CD4-positive, CD25-positive, alpha-beta regulatory T cell (primary cell): ENCODE measurements around the gene DOK1. TPM values are rescaled to one million over a fixed set of nuclear protein-coding genes. Genes with fewer than 3 reads are reported as not detected.

Source experiments
- ATAC-seq, 2 donors: fragments of 150-1000 bp; cut with Tn5 transposase; one replicate each; pipeline ENCODE4 v1.10.0; 2021; ENCODE audit warnings: low read depth in 2 of 2, moderate number of reproducible peaks in 2 of 2, moderate library complexity in 1 of 2
- DNase-seq, 3 donors: peaks; one replicate each; pipeline versions ENCODE4 v3.0.0 to v3.0.0-alpha.2; 2012 to 2022; ENCODE audit warnings: mixed read lengths in 1 of 3
- H3K27ac ChIP-seq: one replicate; pipeline ENCODE4 v1.7.0; 2013; ENCODE audit warnings: mild to moderate bottlenecking, low read length; ENCODE audit not compliant: insufficient read depth, poor library complexity, severe bottlenecking
- H3K27me3 ChIP-seq: one replicate; pipeline ENCODE4 v1.7.0; 2013; ENCODE audit warnings: low read length; ENCODE audit not compliant: control insufficient read depth, insufficient read depth
- H3K36me3 ChIP-seq: one replicate; pipeline ENCODE4 v1.7.0; 2013; ENCODE audit warnings: mild to moderate bottlenecking, low read length, moderate library complexity; ENCODE audit not compliant: control insufficient read depth, insufficient read depth
- H3K4me1 ChIP-seq: 2 replicates; pipeline ENCODE4 v1.7.0; 2013; ENCODE audit warnings: mild to moderate bottlenecking, low read length; ENCODE audit not compliant: insufficient read depth, control insufficient read depth, poor library complexity, severe bottlenecking
- H3K4me3 ChIP-seq: one replicate; pipeline ENCODE4 v1.7.0; 2013; ENCODE audit warnings: low read depth, mild to moderate bottlenecking, low read length, moderate library complexity
- H3K9me3 ChIP-seq, 2 experiments: 1 replicate in 1 of 2; 2 replicates in 1 of 2; pipeline ENCODE4 v1.7.0; 2013; ENCODE audit warnings: low read length in 2 of 2, mild to moderate bottlenecking in 1 of 2, moderate library complexity in 1 of 2; ENCODE audit not compliant: control insufficient read depth in 2 of 2
- H3K27ac Mint-ChIP-seq, 3 donors: one replicate each; pipeline ENCODE4 v1.8.0; 2020 to 2022; ENCODE audit warnings: mild to moderate bottlenecking in 3 of 3, mixed read lengths in 3 of 3, moderate library complexity in 2 of 3
- H3K27me3 Mint-ChIP-seq: one replicate; pipeline ENCODE4 v1.8.0; 2022; ENCODE audit warnings: mild to moderate bottlenecking, mixed read lengths
- H3K36me3 Mint-ChIP-seq: one replicate; pipeline ENCODE4 v1.8.0; 2020; ENCODE audit warnings: mixed read lengths
- H3K4me1 Mint-ChIP-seq, 4 donors: one replicate each; pipeline ENCODE4 v1.8.0; 2020 to 2022; ENCODE audit warnings: mixed read lengths in 4 of 4, mild to moderate bottlenecking in 1 of 4
- H3K4me3 Mint-ChIP-seq, 4 donors: one replicate each; pipeline ENCODE4 v1.8.0; 2020 to 2022; ENCODE audit warnings: mild to moderate bottlenecking in 4 of 4, mixed read lengths in 4 of 4, moderate library complexity in 3 of 4
- H3K9me3 Mint-ChIP-seq, 7 donors: one replicate each; pipeline ENCODE4 v1.8.0; 2020 to 2022; ENCODE audit warnings: mixed read lengths in 7 of 7, mild to moderate bottlenecking in 3 of 7, moderate library complexity in 2 of 7
- polyA plus RNA-seq, 4 donors: library from polyadenylated mRNA; unstranded; fragments of 300-500 nt; fragmentation: Illumina TruSeq; gene quantifications; one replicate each; pipeline ENCODE4 v1.2.3, GENCODE V29; 2021
- total RNA-seq: library from RNA; stranded (reverse); gene quantifications from one replicate; pipeline ENCODE4 v1.2.3, GENCODE V29; 2022

DOK1 gene
- total and polyA plus RNA-seq, 5 donors from 2014 or later, result 19.8 to 39.3 (median 32.4) TPM

DNA sequence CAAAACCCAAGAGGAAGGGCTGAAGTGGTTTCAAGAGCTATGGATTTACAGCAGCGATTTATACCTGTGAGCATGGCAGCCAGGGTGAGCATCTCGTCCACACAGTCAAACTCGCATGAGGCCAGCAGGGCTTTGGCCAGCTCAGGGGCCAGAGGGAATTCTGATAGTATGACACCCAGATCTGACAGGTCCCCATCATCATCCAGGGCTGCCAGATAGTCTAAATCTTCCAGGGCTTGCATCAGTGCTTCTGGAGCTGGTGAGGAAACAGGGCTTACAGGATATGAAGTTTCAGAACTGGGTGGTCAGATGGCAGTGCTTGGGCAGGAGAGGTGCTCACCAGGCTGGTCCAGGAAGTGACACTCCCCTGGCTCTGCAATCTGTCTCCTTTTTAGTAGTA, 32.0 kb upstream of the DOK1 start:
- Histone ChIP-seq H3K9me3 (no peaks in the 10 kb centered on the region), H3K27ac (no peak overlapping the region), H3K4me3 (no peak overlapping the region), H3K36me3 (peaks cover 15% of the 10 kb centered on the region), H3K4me1 (no peaks in the 10 kb centered on the region), H3K27me3 (peaks cover 28% of the 10 kb centered on the region)
- DNase-seq (no peak), ATAC-seq (no peak)
- Mint-ChIP-seq H3K36me3 (peaks cover 18% of the 10 kb centered on the region), H3K9me3 (peaks cover 0 to 7% (median 0%) of the 10 kb centered on the region in 7 donors), H3K4me1 (peaks cover 0 to 15% (median 3%) of the 10 kb centered on the region in 4 donors), H3K4me3 (peak overlapping the region in 2 of 4 donors; percentile 7 to 48), H3K27ac (no peak overlapping the region), H3K27me3 (peaks cover 51% of the 10 kb centered on the region)

DNA sequence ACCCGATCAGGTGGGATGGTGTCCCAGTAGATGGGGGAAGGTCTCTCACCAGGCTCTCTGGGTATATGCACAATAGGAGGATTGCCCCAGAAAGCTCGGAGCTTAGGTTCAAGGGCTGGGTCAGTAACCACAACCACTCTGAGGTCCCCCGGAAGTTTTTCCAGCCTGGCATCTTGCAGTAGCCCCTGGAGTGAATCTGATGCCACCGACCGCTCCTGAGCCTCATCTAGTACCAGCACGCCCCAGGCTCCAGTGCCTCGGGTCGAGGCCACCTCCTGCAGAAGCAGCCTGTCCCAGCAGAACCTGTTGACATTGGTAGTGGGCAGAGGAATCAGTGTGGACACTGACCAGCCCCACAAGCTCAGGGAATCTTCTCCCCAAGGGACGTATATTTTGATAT, 30.5 kb upstream of the DOK1 start:
- Histone ChIP-seq H3K27me3 (peaks cover 13% of the 10 kb centered on the region), H3K27ac (no peak overlapping the region), H3K4me3 (no peak overlapping the region), H3K9me3 (no peaks in the 10 kb centered on the region), H3K36me3 (peaks cover 23% of the 10 kb centered on the region), H3K4me1 (peaks cover 5% of the 10 kb centered on the region)
- Mint-ChIP-seq H3K9me3 (peaks cover 0 to 1% (median 0%) of the 10 kb centered on the region in 7 donors), H3K4me1 (peaks cover 0 to 29% (median 12%) of the 10 kb centered on the region in 4 donors), H3K27ac (no peak overlapping the region), H3K4me3 (no peak overlapping the region), H3K36me3 (peaks cover 27% of the 10 kb centered on the region), H3K27me3 (peaks cover 36% of the 10 kb centered on the region)
- ATAC-seq (no peak), DNase-seq (no peak)

DNA sequence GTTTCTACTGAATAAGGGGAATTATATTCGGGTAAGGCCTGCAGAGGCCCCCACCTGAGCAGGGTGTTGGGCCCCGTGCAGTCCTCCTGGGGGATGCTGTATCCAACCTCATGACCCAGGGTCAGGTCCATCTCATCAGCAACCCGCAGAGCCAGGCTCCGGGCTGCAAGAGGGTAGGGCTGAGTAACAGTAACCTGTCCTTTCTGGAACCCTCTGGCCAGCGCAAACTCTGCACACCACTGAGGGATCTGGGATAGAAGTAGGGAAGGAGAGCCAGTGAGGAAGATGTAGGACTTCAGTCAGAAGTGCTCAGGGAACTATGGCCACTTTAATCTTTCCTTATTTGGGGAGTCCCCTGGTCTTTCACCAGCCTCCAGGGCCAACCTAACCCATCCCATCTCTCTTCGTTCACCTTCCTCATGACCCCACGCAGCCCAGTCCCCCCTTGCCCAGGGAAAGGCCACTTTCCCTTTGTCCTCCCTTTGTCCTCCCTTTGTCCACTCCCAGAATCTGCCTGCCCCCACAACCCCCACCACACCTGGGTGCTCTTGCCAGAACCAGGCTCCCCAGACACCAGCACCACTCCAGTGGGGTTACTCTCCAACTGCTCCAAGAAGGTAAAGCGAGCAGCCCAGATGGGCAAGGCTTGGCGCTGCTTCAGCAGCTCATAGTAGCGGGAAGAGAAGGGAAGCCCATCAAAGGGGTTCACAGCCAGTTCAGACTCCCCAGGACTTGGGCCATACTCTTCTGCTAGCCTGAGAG, 29.4 kb upstream of the DOK1 start:
- ATAC-seq (no peak), DNase-seq (no peak)
- H3K4me3 ChIP-seq, result no peak overlapping the region
- peaks cover 23% of the 10 kb centered on the region for H3K36me3 ChIP-seq
- peaks cover 10% of the 10 kb centered on the region for H3K4me1 ChIP-seq
- no peak overlapping the region for H3K27ac ChIP-seq
- Mint-ChIP-seq H3K4me1 (peaks cover 0 to 31% (median 14%) of the 10 kb centered on the region in 4 donors), H3K4me3 (peak overlapping the region in 1 of 4 donors; percentile 5), H3K9me3 (peaks cover 0 to 1% (median 0%) of the 10 kb centered on the region in 7 donors), H3K36me3 (peaks cover 27% of the 10 kb centered on the region), H3K27me3 (peaks cover 24% of the 10 kb centered on the region), H3K27ac (no peak overlapping the region)
- H3K9me3 ChIP-seq, result no peaks in the 10 kb centered on the region
- H3K27me3 ChIP-seq, result peaks cover 3% of the 10 kb centered on the region

DNA sequence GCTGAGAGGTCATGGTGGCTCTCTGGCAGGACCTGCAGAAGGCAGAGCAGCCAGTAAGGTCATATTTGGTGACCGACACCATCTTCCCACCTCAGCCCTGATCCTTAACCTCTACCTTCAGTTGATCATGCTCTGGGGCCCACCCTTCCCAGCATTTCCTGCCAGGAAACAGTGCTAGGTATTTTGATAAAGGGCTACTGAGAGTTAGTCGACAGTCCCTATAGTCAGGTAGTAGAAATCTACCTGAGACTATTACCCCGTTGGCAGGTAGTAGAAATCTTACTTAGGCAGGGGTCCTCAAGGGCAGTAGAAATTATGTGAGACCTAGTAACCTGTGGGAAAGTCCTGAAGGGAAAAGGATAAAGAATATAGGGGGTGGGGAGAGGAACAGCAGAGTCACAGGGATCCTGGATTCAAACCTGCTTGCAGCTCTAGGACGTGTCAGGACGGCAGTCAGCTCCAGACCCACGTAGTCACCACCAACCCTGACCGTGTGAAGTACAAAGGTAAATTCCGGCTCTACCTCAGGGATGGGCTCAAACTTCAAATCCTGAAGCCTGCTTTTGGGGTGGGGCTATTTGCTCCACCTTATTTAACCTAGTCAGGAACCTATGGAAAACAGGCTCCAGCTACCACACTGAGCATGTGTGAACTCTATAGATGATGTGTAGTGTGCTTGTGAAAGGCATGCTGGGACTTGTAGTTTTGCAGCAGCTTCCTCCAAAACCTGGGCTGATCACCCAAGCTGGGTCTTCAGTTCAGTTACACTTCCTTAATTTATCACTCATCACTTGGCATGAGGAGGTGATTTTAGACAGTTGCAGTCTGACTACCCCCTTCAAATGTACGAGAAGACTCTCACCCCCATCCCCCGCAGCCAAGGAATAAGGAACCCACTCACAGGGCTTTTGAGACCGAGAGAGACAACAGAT, 28.5 kb upstream of the DOK1 start, which contains the start of gene DQX1:
Gene DQX1 (minus strand): TSS at position 515 of the 932 bp plus-strand sequence. CDS start 502 bp downstream, at position 13.
- H3K4me1 ChIP-seq, result peaks cover 18% of the 10 kb centered on the region
- no peak within 1 kb of the TSS for H3K4me3 ChIP-seq
- no peaks in the 10 kb centered on the region for H3K9me3 ChIP-seq
- no peak for ATAC-seq
- H3K27me3 ChIP-seq, result no peaks in the 10 kb centered on the region
- peak in 2 of 3 donors; percentile 40 to 66 for DNase-seq
- H3K36me3 Mint-ChIP-seq, result peaks cover 27% of the 10 kb centered on the region
- H3K27ac ChIP-seq, result no peak within 1 kb of the TSS
- peak within 1 kb of the TSS in 3 of 4 donors; percentile 29 to 87 (median 81) for H3K4me3 Mint-ChIP-seq
- H3K36me3 ChIP-seq, result peaks cover 23% of the 10 kb centered on the region
- peaks cover 0 to 37% (median 17%) of the 10 kb centered on the region in 4 donors for H3K4me1 Mint-ChIP-seq
- peaks cover 20% of the 10 kb centered on the region for H3K27me3 Mint-ChIP-seq
- peak within 1 kb of the TSS in 2 of 3 donors; percentile 32 to 52 for H3K27ac Mint-ChIP-seq
- no peaks in the 10 kb centered on the region for H3K9me3 Mint-ChIP-seq

DNA sequence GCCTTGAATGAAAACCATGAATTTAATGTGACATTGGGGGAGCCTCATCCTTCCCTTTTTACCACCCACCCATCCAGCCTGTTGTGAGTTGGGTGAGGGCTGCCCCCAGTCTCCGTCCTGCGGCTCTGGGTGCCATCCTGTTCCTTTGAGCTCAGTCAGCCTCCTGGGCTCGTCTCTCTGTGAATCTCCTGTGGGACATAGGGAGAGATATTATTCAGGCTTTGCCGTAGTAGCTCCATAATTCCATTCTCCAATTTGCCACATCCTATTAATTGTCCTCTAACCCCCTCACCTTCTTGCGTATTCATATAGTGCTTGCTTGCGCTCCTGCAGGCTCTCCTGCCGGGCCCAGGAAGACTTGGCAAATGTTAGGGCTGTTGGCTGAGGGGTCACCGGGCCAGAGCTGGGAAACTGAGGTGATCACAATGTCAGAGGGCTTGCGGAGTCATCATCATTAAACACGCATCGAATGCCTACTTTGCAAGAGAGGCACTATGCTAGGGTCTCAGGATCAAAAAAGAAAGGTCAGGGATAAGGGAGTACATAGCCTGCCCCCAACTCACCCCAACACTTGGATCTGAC, 27.8 kb upstream of the DOK1 start:
- H3K27ac Mint-ChIP-seq, result no peak overlapping the region
- H3K4me1 Mint-ChIP-seq, result peaks cover 0 to 44% (median 23%) of the 10 kb centered on the region in 4 donors
- peak overlapping the region in 3 of 4 donors; percentile 29 to 87 (median 81) for H3K4me3 Mint-ChIP-seq
- no peak for DNase-seq
- H3K9me3 Mint-ChIP-seq, result no peaks in the 10 kb centered on the region
- Histone ChIP-seq H3K4me3 (no peak overlapping the region), H3K27ac (no peak overlapping the region), H3K27me3 (no peaks in the 10 kb centered on the region), H3K36me3 (peaks cover 23% of the 10 kb centered on the region), H3K9me3 (no peaks in the 10 kb centered on the region), H3K4me1 (peaks cover 26% of the 10 kb centered on the region)
- H3K36me3 Mint-ChIP-seq, result peaks cover 27% of the 10 kb centered on the region
- ATAC-seq, result no peak
- peaks cover 13% of the 10 kb centered on the region for H3K27me3 Mint-ChIP-seq

DNA sequence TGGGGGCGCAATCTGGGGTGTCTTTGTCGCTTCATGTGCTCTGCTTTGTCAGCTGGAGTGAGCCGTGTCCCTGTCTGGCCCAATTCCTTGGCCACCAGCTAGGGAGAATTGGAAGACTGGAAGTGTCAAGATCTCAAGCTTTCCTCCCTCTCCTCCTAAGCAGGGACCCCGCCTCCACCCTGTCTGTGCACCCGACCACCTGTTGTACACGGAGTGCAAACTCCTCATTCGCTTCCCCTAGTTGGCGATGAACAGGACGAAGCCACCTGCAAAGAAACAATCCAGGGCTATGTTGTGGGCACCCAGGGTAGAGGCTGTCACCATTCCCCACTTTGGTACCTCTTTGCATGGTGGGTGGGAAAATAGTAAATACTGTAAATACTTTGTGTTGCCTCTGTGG, 26.8 kb upstream of the DOK1 start:
- Mint-ChIP-seq H3K27ac (peak overlapping the region; percentile 92 to 95 (median 94)), H3K9me3 (no peaks in the 10 kb centered on the region), H3K27me3 (peaks cover 3% of the 10 kb centered on the region), H3K4me1 (peaks cover 7 to 51% (median 30%) of the 10 kb centered on the region in 4 donors), H3K4me3 (peak overlapping the region; percentile 87 to 96 (median 94)), H3K36me3 (peaks cover 33% of the 10 kb centered on the region)
- DNase-seq, result no peak
- Histone ChIP-seq H3K4me3 (no peak overlapping the region), H3K4me1 (peaks cover 27% of the 10 kb centered on the region), H3K27ac (no peak overlapping the region), H3K27me3 (no peaks in the 10 kb centered on the region), H3K9me3 (no peaks in the 10 kb centered on the region), H3K36me3 (peaks cover 23% of the 10 kb centered on the region)
- ATAC-seq, result no peak

DNA sequence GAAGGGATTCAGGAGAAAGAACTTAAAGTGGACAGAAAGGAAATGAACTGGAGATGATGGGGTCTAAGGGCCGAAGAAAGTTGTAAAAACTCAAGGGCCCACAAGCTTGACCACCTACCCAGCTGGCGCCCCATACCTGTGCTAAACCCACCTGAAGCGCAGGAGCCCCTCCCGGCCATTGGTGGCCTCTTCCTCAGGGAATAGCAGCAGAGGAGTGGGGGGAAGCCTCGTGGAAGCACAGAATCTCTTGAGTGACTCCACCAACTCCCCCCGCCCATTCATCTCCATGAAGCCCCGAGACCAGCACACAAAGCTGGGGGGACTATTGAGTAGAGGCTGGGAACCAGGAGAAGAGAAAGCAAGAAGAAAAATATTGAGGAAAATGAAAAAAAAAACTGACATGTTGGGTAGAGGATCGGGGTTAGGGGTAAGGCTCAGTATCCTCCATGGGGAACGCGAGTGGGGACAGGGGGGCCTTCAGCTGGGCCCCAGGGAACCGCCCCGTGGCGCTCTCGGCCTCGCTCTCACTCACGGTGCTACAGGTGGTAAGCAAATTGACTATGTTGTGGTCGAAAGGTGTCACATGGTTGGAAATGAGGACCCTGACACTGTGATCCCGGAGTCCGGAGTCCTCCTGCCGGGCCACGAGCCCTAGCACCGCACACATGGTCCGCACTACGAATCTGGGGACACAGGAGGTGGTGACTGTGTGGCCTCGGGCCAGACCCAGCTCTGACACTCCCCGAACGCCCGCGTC, 25.7 kb upstream of the DOK1 start:
- Histone ChIP-seq H3K27ac (peak overlapping the region; percentile 89), H3K27me3 (no peaks in the 10 kb centered on the region), H3K9me3 (no peaks in the 10 kb centered on the region), H3K4me3 (peak overlapping the region; percentile 69), H3K4me1 (peaks cover 27% of the 10 kb centered on the region), H3K36me3 (peaks cover 23% of the 10 kb centered on the region)
- Mint-ChIP-seq H3K27me3 (no peaks in the 10 kb centered on the region), H3K4me1 (peaks cover 7 to 51% (median 30%) of the 10 kb centered on the region in 4 donors), H3K27ac (peak overlapping the region; percentile 92 to 95 (median 94)), H3K36me3 (peaks cover 37% of the 10 kb centered on the region), H3K9me3 (no peaks in the 10 kb centered on the region), H3K4me3 (peak overlapping the region; percentile 87 to 96 (median 94))
- DNase-seq, result no peak
- ATAC-seq, result peak; percentile 1 to 2
